ENCODE results near the gene THBS3. TPM values are rescaled to one million over a fixed set of nuclear protein-coding genes. Genes with fewer than 3 reads are reported as not detected.
A peak's percentile ranks its signal among the peaks of the same experiment; 100 is the strongest.
"Not testable (repeated sequence)": the region's sequence is repeated elsewhere in the genome, so short reads cannot be mapped to it uniquely, and the experiment has no call there.

THBS3 gene
- total RNA-seq, 1 donor from 2014 or later = 6.3 TPM

DNA sequence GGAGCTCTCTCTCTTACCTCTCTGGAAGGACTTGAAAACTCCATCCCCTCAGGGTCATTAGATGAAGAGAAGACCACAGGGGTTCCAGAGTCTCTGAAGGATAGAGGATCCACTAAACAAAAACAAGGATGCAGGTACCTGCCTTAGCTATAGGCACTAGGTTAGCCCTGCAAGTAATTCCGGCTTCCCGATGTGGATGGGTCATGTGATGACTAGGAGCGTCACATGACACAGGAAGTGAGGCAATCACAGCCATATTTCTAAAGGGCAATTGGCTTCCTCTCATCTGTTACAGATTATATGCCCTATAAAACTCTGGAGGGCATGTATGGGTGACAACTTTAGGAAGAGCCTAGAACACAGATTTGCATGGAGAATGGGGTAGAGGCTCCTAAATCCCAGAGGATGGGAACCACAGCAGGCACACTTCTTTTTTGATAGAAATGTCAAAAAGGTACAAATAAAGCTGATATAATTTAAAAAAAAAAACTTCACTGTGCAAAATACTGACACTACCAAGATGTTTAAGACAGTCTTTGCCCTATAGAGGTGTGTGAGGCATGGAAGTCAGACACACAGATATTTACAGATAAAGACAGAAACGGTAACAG is 33.5 kb upstream of the THBS3 start:
- intact Hi-C loops (cut with micrococcal nuclease) = no loop called here
- ATAC-seq (peak; percentile 33), DNase-seq (no peak)

GRCh38 chr1:155236451-155236850 is 28.8 kb upstream of the THBS3 start:
- ATAC-seq (no peak), DNase-seq (no peak)
- intact Hi-C loops (cut with micrococcal nuclease) = no loop called here

- intact Hi-C loops (cut with micrococcal nuclease); ATAC-seq; DNase-seq: not testable (repeated sequence)
These were observed 27.7 kb upstream of the THBS3 start for GRCh38 chr1:155235375-155235774.

GRCh38 chr1:155233502-155233901 is 25.8 kb upstream of the THBS3 start:
- intact Hi-C loops (cut with micrococcal nuclease); ATAC-seq; DNase-seq: not testable (repeated sequence)

DNA sequence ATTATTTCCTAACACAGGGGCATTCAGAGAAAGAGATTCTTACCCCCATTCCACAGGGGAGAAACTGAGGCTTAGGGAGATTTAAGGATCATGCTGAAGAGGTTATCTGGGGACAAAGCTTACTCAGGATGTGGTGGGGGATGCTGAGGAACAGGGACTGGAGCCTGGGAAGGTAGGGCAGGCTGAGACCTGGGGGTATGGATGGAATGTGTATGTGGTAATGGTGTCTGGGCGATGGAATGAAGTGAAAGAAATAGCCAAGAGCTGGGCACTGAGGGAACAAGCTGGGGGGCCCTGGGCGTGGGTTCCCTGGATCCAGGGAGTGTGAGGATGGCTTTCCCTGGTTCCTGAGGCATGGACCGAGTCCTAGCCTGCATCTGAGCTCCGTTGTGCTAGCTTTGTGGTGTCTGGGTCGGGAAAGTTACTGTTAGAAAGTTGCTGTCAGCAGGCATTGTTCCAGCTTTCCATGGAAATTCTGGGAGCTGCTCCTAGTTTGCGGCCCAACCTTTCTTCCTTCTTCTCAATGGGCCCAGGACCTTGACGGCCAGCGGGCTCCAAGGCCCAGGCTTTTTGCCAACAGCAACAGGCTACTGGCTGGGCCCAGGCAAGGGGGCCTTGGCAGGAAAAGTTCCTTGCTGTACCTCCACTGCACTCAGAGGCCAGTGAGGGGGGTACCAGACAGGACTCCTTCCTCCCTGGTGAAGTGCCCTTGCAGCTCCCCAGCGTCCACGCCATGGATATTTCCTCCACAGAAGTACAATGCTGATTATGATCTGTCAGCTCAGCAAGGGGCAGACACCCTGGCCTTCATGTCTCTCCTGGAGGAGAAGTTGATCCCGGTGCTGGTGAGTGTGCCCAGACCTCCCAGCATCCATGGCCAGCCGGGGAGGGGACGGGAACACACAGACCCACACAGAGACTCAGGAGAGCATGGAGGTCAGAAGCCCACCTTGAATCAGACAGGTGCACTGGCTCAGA is 24.6 kb upstream of the THBS3 start:
- intact Hi-C loops (cut with micrococcal nuclease); ATAC-seq; DNase-seq: not testable (repeated sequence)

GRCh38 chr1:155231302-155231701 is 23.6 kb upstream of the THBS3 start:
- intact Hi-C loops (cut with micrococcal nuclease); ATAC-seq; DNase-seq: not testable (repeated sequence)

DNA sequence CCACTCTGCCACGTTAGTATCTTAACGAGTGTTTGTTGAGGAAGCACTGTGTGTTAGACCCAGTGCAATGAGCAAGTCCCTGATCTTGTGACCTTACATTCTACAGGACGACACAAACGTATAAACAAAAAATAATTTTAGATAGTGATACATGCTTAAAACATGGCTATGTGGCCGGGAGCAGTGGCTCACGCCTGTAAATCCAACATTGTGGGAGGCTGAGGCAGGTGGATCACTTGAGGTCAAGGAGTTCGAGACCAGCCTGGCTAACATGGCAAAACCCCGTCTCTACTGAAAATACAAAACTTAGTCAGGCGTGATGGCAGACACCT is 20.4 kb upstream of the THBS3 start:
- intact Hi-C loops (cut with micrococcal nuclease) = no loop called here
- no peak for DNase-seq
- no peak for ATAC-seq

- intact Hi-C loops (cut with micrococcal nuclease) = no loop called here
- ATAC-seq (peak; percentile 99), DNase-seq (peak; percentile 98)
These were observed 19.8 kb upstream of the THBS3 start for GRCh38 chr1:155227261-155228095.

- DNase-seq (peak; percentile 66), ATAC-seq (peak; percentile 54)
- intact Hi-C loops (cut with micrococcal nuclease) = no loop called here
These were observed 19.2 kb upstream of the THBS3 start for GRCh38 chr1:155226910-155227260.

DNA sequence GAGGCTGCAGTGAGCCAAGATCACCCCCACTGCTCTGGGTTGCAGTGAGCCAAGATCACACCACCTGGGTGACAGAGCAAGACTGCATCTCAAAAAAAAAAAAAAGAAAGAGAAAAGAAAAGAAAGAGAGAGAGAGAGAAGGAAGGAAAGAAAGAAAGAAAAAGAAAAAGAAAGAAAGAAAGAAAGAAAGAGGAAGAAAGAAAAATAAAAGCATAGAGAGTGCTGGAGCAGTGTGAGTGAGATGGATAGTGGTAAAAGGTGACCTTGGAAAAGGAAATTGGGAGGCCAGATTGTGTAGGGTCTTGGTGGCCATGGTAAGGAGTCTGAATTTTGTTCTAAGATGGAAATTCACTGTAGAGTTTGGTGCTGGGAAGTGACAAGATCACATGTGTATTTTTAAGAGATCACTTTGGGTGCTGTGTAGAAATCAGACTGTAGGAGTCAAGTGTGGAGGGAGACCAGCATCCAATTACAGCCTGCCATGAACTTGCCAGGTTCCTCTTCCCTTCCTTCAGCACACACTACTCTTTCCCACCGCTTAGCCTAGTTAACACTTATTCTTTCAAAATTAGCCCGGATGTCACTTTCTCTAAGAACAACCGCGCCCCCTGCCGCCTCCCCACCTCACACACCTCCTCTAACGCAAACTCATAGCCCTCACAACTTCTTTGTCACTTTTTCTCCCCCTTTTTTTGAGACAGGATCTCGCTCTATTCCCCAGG is 18.7 kb upstream of the THBS3 start:
- ATAC-seq (peak; percentile 61), DNase-seq (peak; percentile 81)
- intact Hi-C loops (cut with micrococcal nuclease) = no loop called here

DNA sequence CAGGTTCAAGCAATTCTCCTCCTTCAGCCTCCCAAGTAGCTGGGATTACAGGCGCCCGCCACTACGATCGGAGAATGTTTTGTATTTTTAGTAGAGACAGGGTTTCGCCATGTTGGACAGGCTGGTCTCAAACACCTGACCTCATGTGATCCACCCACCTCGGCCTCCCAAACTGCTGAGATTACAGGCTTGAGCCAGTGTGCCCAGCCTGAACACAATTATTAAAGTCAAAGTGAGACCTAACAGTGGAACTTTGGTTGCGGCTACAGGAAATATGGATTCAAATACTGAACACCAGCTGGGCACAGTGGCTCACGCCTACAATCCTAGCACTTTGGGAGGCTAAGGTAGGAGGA is 17.7 kb upstream of the THBS3 start:
- DNase-seq; intact Hi-C loops (cut with micrococcal nuclease); ATAC-seq: not testable (repeated sequence)

- DNase-seq (no peak), ATAC-seq (no peak)
- intact Hi-C loops (cut with micrococcal nuclease) = no loop called here
These were observed 15.3 kb upstream of the THBS3 start for GRCh38 chr1:155223047-155223446.

- ATAC-seq; intact Hi-C loops (cut with micrococcal nuclease); DNase-seq: not testable (repeated sequence)
These were observed 12.7 kb upstream of the THBS3 start for GRCh38 chr1:155220211-155220965.

- intact Hi-C loops (cut with micrococcal nuclease) = no loop called here
- DNase-seq = no peak
- ATAC-seq = peak; percentile 8
These were observed 11.9 kb upstream of the THBS3 start for GRCh38 chr1:155219592-155220031.

- peak; percentile 54 for ATAC-seq
- intact Hi-C loops (cut with micrococcal nuclease) = no loop called here
- DNase-seq = no peak
These were observed 11.3 kb upstream of the THBS3 start for GRCh38 chr1:155218854-155219591.

- intact Hi-C loops (cut with micrococcal nuclease); DNase-seq; ATAC-seq: not testable (repeated sequence)
These were observed 7.0 kb upstream of the THBS3 start for GRCh38 chr1:155214702-155215101.

- DNase-seq; ATAC-seq; intact Hi-C loops (cut with micrococcal nuclease): not testable (repeated sequence)
These were observed 4.3 kb upstream of the THBS3 start for GRCh38 chr1:155212051-155212440.
